SK-N-SH (cell line): ENCODE data around the gene TBC1D1. TPM values are rescaled to one million over a fixed set of nuclear protein-coding genes. Genes with fewer than 3 reads are reported as not detected.

Experiments used
- CTCF ChIA-PET: fragments of 300-600, 350-600 bp; formaldehyde crosslinking; extraction: SDS; loops from one replicate; lab custom pipeline; 2021; lab: Yijun Ruan, JAX
- POLR2A ChIA-PET: fragments of 350-600 bp; sonication (Branson Sonifier 250); formaldehyde crosslinking; extraction: SDS; loops from one replicate; lab custom pipeline; 2020; ENCODE audit warnings: antibody characterized with exemption, inconsistent platforms; lab: Yijun Ruan, JAX
- DNase-seq: peaks from one replicate; pipeline ENCODE4 v3.0.0; 2012
- H2AFZ ChIP-seq: fragments of 200-600 bp; sonication (generic); 2 replicates; pipeline ENCODE4 v1.8.1; 2016; ENCODE audit warnings: antibody characterized with exemption, mild to moderate bottlenecking, low read depth
- H3F3A ChIP-seq: fragments of 200-600 bp; sonication (generic); replicated peaks from 2 replicates; pipeline ENCODE3; 2016; ENCODE audit warnings: antibody characterized with exemption, mild to moderate bottlenecking; ENCODE audit not compliant: insufficient read depth
- H3K27ac ChIP-seq, 2 experiments: fragments of 200-500 bp in 1 of 2; fragments of 200-600 bp in 1 of 2; sonication (Bioruptor generic) in 1 of 2; sonication (generic), shearing (Covaris generic) in 1 of 2; 2 replicates each; pipeline versions ENCODE4 v1.5.1 to v1.6.1; 2014 to 2016; ENCODE audit warnings: low read depth in 2 of 2, inconsistent platforms in 1 of 2, low read length in 1 of 2, mild to moderate bottlenecking in 1 of 2, mixed read lengths in 1 of 2
- H3K27me3 ChIP-seq: fragments of 200-600 bp; sonication (generic), shearing (Covaris generic); 2 replicates; pipeline ENCODE4 v1.6.1; 2016; ENCODE audit warnings: mixed run types; ENCODE audit not compliant: insufficient read depth
- H3K36me3 ChIP-seq, 2 experiments: fragments of 200-500 bp in 1 of 2; fragments of 200-600 bp in 1 of 2; sonication (Bioruptor generic) in 1 of 2; sonication (generic) in 1 of 2; replicated peaks in 1 of 2; 2 replicates each; pipeline versions ENCODE3 to v1.5.1; 2014 to 2016; ENCODE audit warnings: low read length in 1 of 2, mild to moderate bottlenecking in 1 of 2; ENCODE audit not compliant: insufficient read depth in 2 of 2, control insufficient read depth in 1 of 2
- H3K4me1 ChIP-seq, 2 experiments: fragments of 200-500 bp in 1 of 2; fragments of 200-600 bp in 1 of 2; sonication (Bioruptor generic) in 1 of 2; sonication (generic), shearing (Covaris generic) in 1 of 2; 2 replicates each; pipeline versions ENCODE4 v1.5.1 to v1.6.1; 2014 to 2016; ENCODE audit warnings: low read depth in 1 of 2, low read length in 1 of 2, mixed run types in 1 of 2; ENCODE audit not compliant: insufficient read depth in 2 of 2, control insufficient read depth in 1 of 2
- H3K4me2 ChIP-seq: fragments of 200-600 bp; sonication (generic), shearing (Covaris generic); 2 replicates; pipeline ENCODE4 v1.6.1; 2017; ENCODE audit warnings: mixed run types
- H3K4me3 ChIP-seq, 2 experiments: fragments of 200-500 bp in 1 of 2; fragments of 200-600 bp in 1 of 2; sonication (Bioruptor generic) in 1 of 2; sonication (generic), shearing (Covaris generic) in 1 of 2; 2 replicates each; pipeline versions ENCODE4 v1.5.1 to v1.8.1; 2014 to 2016; ENCODE audit warnings: low read depth in 2 of 2, inconsistent platforms in 1 of 2, low read length in 1 of 2, mild to moderate bottlenecking in 1 of 2, mixed read lengths in 1 of 2, moderate library complexity in 1 of 2
- H3K79me2 ChIP-seq: fragments of 200-600 bp; sonication (generic); 2 replicates; pipeline ENCODE4 v1.8.1; 2017; ENCODE audit warnings: mild to moderate bottlenecking; ENCODE audit not compliant: insufficient read depth
- H3K9ac ChIP-seq: fragments of 200-600 bp; sonication (generic); 2 replicates; pipeline ENCODE4 v1.6.1; 2017; ENCODE audit warnings: mixed run types
- H3K9me2 ChIP-seq: fragments of 200-600 bp; sonication (generic); 2 replicates; pipeline ENCODE4 v1.6.1; 2017; ENCODE audit warnings: mixed run types
- H3K9me3 ChIP-seq: fragments of 200-600 bp; sonication (generic); 2 replicates; pipeline ENCODE4 v1.6.1; 2017; ENCODE audit warnings: mixed run types, mild to moderate bottlenecking, moderate library complexity
- H4K20me1 ChIP-seq: fragments of 200-600 bp; sonication (generic); 2 replicates; pipeline ENCODE4 v1.6.1; 2017; ENCODE audit warnings: mild to moderate bottlenecking, mixed run types; ENCODE audit not compliant: insufficient read depth
- CHD2 ChIP-seq: fragments of 150-350 bp; IDR thresholded peaks from 2 replicates; pipeline ENCODE4 v1.6.1; 2018; ENCODE audit warnings: low read length; ENCODE audit not compliant: partially characterized antibody
- EZH2phosphoT487 ChIP-seq: fragments of 200-600 bp; sonication (generic); IDR thresholded peaks from 2 replicates; pipeline ENCODE4 v1.6.1; 2017; ENCODE audit warnings: low read depth, mixed run types, mild to moderate bottlenecking, antibody characterized with exemption, moderate library complexity, borderline replicate concordance
- FOXJ3 ChIP-seq: sonication (generic); formaldehyde crosslinking; IDR thresholded peaks from 2 replicates; pipeline ENCODE4 v1.5.1; 2020; ENCODE audit warnings: mild to moderate bottlenecking, missing genetic modification reagents
- FOXM1 ChIP-seq: IDR thresholded peaks from 2 replicates; pipeline ENCODE4 v1.4.0; 2012; ENCODE audit warnings: low read depth, mild to moderate bottlenecking
- GABPA ChIP-seq: IDR thresholded peaks from 2 replicates; pipeline ENCODE4 v1.4.0; 2012; ENCODE audit warnings: low read depth, mild to moderate bottlenecking
- GATA2 ChIP-seq: sonication (generic); formaldehyde crosslinking; IDR thresholded peaks from 2 replicates; pipeline ENCODE4 v1.5.0; 2020; ENCODE audit warnings: mild to moderate bottlenecking, missing genetic modification reagents
- JUND ChIP-seq: IDR thresholded peaks from 2 replicates; pipeline ENCODE4 v1.4.0; 2012
- NFIC ChIP-seq: IDR thresholded peaks from 2 replicates; pipeline ENCODE4 v1.4.0; 2012; ENCODE audit warnings: borderline replicate concordance
- POLR2AphosphoS5 ChIP-seq: IDR thresholded peaks from 2 replicates; pipeline ENCODE4 v1.6.1; 2012; ENCODE audit warnings: low read depth, low read length
- RAD21 ChIP-seq: IDR thresholded peaks from 2 replicates; pipeline ENCODE4 v1.6.1; 2012; ENCODE audit warnings: mild to moderate bottlenecking, low read length
- RCOR1 ChIP-seq: fragments of 150-350 bp; IDR thresholded peaks from 2 replicates; pipeline ENCODE4 v1.6.1; 2017; ENCODE audit warnings: antibody characterized with exemption, low read length
- SIN3A ChIP-seq: IDR thresholded peaks from 2 replicates; pipeline ENCODE4 v1.6.1; 2012; ENCODE audit warnings: low read depth, mild to moderate bottlenecking, low read length, moderate library complexity, borderline replicate concordance
- SMC3 ChIP-seq: IDR thresholded peaks from 2 replicates; pipeline ENCODE4 v1.6.1; 2012; ENCODE audit warnings: low read depth, low read length, improper control_type of control experiment
- TAF1 ChIP-seq: IDR thresholded peaks from 2 replicates; pipeline ENCODE4 v1.6.1; 2012; ENCODE audit warnings: low read depth, mild to moderate bottlenecking, low read length, moderate library complexity, borderline replicate concordance
- TCF12 ChIP-seq: IDR thresholded peaks from 2 replicates; pipeline ENCODE4 v1.4.0; 2012
- WGBS: methylation state at CpG from one replicate; pipeline ENCODE4 v1.1.6; 2017; ENCODE audit warnings: low lambda C conversion rate; 5-methylcytosine and 5-hydroxymethylcytosine counted together
- polyA plus RNA-seq, 3 experiments: library from polyadenylated mRNA; depleted of rRNA; stranded (reverse); fragments of >200 nt; gene quantifications; 2 replicates each; pipeline ENCODE4 v1.2.3, GENCODE V29; 2012
- TF ChIP-seq, protein P1 (sequence below): IDR thresholded peaks from 2 replicates; pipeline ENCODE4; 2012

TBC1D1 gene
- polyA plus RNA-seq, 1 of the 3 experiments (the other 2 are of a cell fraction) = 29.8 TPM

DNA sequence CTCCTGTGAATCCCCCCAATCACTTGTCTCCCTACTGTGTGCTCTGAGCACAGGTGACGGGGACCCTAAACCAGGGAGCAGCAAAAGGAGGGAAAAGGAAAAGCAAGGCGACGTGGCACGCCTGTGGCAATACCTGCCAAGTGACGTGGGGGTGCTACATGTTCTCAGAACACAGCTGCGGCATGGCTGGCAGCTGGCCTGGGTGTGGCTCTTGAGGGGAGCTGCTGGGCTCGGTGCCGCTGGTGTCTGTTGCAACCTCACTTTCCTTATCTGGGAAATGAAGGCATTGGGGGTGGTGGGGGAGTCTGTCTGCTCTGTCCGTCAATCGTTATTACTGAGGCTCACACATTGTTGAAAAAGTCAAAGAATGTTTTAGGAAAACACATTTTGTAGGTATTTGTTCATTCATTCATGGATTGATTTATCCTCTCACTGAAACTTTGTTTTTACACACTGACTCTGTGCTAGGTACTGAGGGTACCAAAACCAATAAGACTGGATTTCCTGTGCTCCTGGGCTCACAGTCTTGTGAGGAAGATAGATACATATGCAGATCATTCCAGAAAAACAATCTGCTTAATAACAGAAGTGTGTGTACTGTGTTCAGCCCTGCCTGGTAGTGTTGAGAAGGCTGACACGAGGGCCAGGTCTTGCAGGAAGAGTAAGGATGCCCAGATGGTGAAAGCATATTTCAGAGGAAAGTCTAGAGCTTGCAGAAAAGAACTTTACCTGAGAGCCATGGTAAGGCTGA, 286.9 kb downstream of the TBC1D1 start:
- H3K27me3 ChIP-seq = no peaks in the 10 kb centered on the region
- ChIA-PET POLR2A (no interaction called here), CTCF (interaction anchor here (0.6 to 10.2 kb wide), 7 partner anchors 83 to 604 kb away, joined by 3 to 182 read pairs (median 8); partner anchors contain the start of gene TLR10)
- H3K9me3 ChIP-seq = no peaks in the 10 kb centered on the region
- H3K4me2 ChIP-seq = no peak overlapping the region
- no peak overlapping the region for H3K27ac ChIP-seq
- H3K79me2 ChIP-seq = no peaks in the 10 kb centered on the region
- H3K9me2 ChIP-seq = no peaks in the 10 kb centered on the region
- DNase-seq = no peak
- H2AFZ ChIP-seq = 0 out of 2 replicates have a peak overlapping the region, but pooled peaks have one; percentile 46
- peaks cover 6 to 7% of the 10 kb centered on the region in 2 experiments for H3K4me1 ChIP-seq
- H3F3A ChIP-seq = peaks cover 5% of the 10 kb centered on the region
- H3K4me3 ChIP-seq = no peak overlapping the region
- no peak for TF ChIP-seq FOXM1
- no peak for TF ChIP-seq POLR2AphosphoS5
- no peak for TF ChIP-seq JUND
- TF ChIP-seq, protein P1, sequence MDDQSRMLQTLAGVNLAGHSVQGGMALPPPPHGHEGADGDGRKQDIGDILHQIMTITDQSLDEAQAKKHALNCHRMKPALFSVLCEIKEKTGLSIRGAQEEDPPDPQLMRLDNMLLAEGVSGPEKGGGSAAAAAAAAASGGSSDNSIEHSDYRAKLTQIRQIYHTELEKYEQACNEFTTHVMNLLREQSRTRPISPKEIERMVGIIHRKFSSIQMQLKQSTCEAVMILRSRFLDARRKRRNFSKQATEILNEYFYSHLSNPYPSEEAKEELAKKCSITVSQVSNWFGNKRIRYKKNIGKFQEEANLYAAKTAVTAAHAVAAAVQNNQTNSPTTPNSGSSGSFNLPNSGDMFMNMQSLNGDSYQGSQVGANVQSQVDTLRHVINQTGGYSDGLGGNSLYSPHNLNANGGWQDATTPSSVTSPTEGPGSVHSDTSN = no peak
- no peak for TF ChIP-seq EZH2phosphoT487
- no peak for TF ChIP-seq GATA2 (CRISPR knock-in tag)
- H3K36me3 ChIP-seq = no peaks in the 10 kb centered on the region
- WGBS = 84% methylated on average over 11 of the region's 11 CpGs
- H4K20me1 ChIP-seq = no peaks in the 10 kb centered on the region
- no peak overlapping the region for H3K9ac ChIP-seq

DNA sequence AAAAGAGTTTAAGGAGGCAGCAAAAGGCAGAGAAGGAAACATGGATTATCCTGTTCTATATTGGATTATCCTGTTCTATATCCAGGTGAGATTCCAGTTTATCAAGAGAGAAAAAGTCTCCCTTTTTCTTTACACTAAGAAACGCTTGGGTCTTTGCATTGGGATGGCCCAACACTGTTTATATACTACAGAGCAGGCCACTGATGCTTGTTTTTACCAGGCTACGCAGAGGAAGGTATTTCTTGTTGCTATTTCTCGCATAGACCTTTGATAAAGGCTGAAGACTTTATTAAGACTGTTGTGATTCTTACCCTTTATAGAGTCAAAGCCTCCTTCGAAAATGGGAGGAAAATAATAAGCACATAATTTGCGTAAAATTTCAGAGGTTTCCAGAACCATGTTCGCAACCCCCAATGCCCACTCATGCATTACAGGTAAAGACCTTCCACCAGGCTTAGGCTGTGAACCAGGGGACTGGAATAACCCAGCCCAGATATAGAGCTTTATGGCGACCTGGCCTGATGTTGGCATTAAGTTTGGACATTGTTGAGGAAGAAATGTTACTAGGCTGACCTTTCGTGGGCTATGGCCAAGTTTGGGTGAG, 287.6 kb downstream of the TBC1D1 start:
- H3K9me3 ChIP-seq = no peaks in the 10 kb centered on the region
- ChIA-PET CTCF (interaction anchor here (0.6 to 10.2 kb wide), 20 partner anchors 9 to 686 kb away, joined by 3 to 182 read pairs (median 9); partner anchors contain the start of genes TLR1 and TLR10), POLR2A (no interaction called here)
- no peak overlapping the region for H3K27ac ChIP-seq
- H4K20me1 ChIP-seq = no peaks in the 10 kb centered on the region
- peaks cover 5% of the 10 kb centered on the region for H3F3A ChIP-seq
- WGBS = 48% methylated on average over 8 of the region's 8 CpGs
- no peaks in the 10 kb centered on the region for H3K27me3 ChIP-seq
- H3K36me3 ChIP-seq = no peaks in the 10 kb centered on the region
- H3K9me2 ChIP-seq = no peaks in the 10 kb centered on the region
- no peak overlapping the region for H3K4me3 ChIP-seq
- peaks cover 6 to 7% of the 10 kb centered on the region in 2 experiments for H3K4me1 ChIP-seq
- 0 out of 2 replicates have a peak overlapping the region, but pooled peaks have one; percentile 46 for H2AFZ ChIP-seq
- no peak overlapping the region for H3K9ac ChIP-seq
- no peaks in the 10 kb centered on the region for H3K79me2 ChIP-seq
- TF ChIP-seq RAD21 = no peak
- TF ChIP-seq FOXJ3 (CRISPR knock-in tag) = no peak
- TF ChIP-seq NFIC = no peak
- no peak for TF ChIP-seq TAF1
- TF ChIP-seq GABPA = no peak
- TF ChIP-seq TCF12 = no peak
- TF ChIP-seq SIN3A = no peak
- TF ChIP-seq RCOR1 = no peak
- no peak for TF ChIP-seq SMC3
- TF ChIP-seq, protein P1 = no peak
- TF ChIP-seq CHD2 = no peak
- TF ChIP-seq POLR2AphosphoS5 = no peak
- no peak for TF ChIP-seq GATA2 (CRISPR knock-in tag)
- H3K4me2 ChIP-seq = no peak overlapping the region
- DNase-seq = no peak
